Right cardiac atrium (tissue), 5 donors: Measurements from ENCODE around the gene NFKBIZ. TPM values are rescaled to one million over a fixed set of nuclear protein-coding genes. Genes with fewer than 3 reads are reported as not detected.
"Not testable (repeated sequence)": the region's sequence is repeated elsewhere in the genome, so short reads cannot be mapped to it uniquely, and the experiment has no call there.

Source experiments
- ATAC-seq, 2 donors: fragments of 200-7000 bp; cut with Tn5 transposase; one replicate each; pipeline versions ENCODE4 v1.8.0 to v1.9.1; 2020; ENCODE audit warnings: moderate library complexity in 2 of 2, mild to moderate bottlenecking in 1 of 2
- DNase-seq, 3 donors: peaks; one replicate each; pipeline ENCODE4 v3.0.0-alpha.2; 2020
- H3K27ac ChIP-seq: one replicate; pipeline ENCODE4 v1.5.1; 2013; ENCODE audit warnings: mild to moderate bottlenecking, low read length, control low read depth, moderate library complexity
- H3K27me3 ChIP-seq: one replicate; pipeline ENCODE4 v1.6.1; 2013; ENCODE audit not compliant: control insufficient read depth, insufficient read depth
- H3K4me1 ChIP-seq: one replicate; pipeline ENCODE4 v1.6.1; 2013; ENCODE audit warnings: low read length; ENCODE audit not compliant: control insufficient read depth, insufficient read depth
- H3K4me3 ChIP-seq: one replicate; pipeline ENCODE4 v1.5.1; 2013; ENCODE audit warnings: low read length, control low read depth
- H3K9me3 ChIP-seq: one replicate; pipeline ENCODE4 v1.6.1; 2013; ENCODE audit warnings: low read length; ENCODE audit not compliant: control insufficient read depth
- WGBS: extraction: QIAGEN DNeasy Blood & Tissue Kit; methylation state at CpG from one replicate; pipeline ENCODE4 v1.1.7; 2013; 5-methylcytosine and 5-hydroxymethylcytosine counted together
- intact Hi-C, 4 donors: fragments of 100-400 bp; cut with DNase I; formaldehyde crosslinking; loops; one replicate each; pipeline versions ENCODE4 v1.11.0 to v1.14.0; 2022 to 2023
- polyA plus RNA-seq: library from polyadenylated mRNA; stranded (reverse); fragments of 200-250 nt; gene quantifications from one replicate; pipeline ENCODE4 v1.2.3, GENCODE V29; 2013
- total RNA-seq, 4 donors: library from RNA; stranded (reverse); fragmentation: NEBNext Ultra II Directional; extraction: Animal tissue kit (Norgen Biotek cat#: 25700); gene quantifications; one replicate each; pipeline ENCODE4 v1.2.1, GENCODE V29; 2021
- donor health status: healthy with polysubstance abuse.
- donor health status: DM: no; HTN: yes; CAD: no.
- donor health status: DM: no; HTN: no; CAD: no.
- donor health status: DM: no; HTN: yes; CAD: no; lungs with severe emphysema.
- donor health status: DM: yes; HTN: yes; CAD: no.

The NFKBIZ gene
- total and polyA plus RNA-seq, 5 donors: 9.5 to 28.4 (median 18.5) TPM

- Histone ChIP-seq H3K4me1 (peaks cover 2% of the 10 kb centered on the region), H3K27ac (no peak overlapping the region), H3K4me3 (no peak overlapping the region), H3K27me3 (no peaks in the 10 kb centered on the region), H3K9me3 (no peaks in the 10 kb centered on the region)
- 85% methylated on average over 3 of the region's 3 CpGs for WGBS
- ATAC-seq: peak; percentile 25 to 41
- intact Hi-C loops: no loop called here
- no peak for DNase-seq
These were observed 13.3 kb downstream of the NFKBIZ start for GRCh38 chr3:101862416-101863165.

- intact Hi-C loops: not testable (repeated sequence)
- 95% methylated on average over 7 of the region's 7 CpGs for WGBS
These were observed 15.6 kb downstream of the NFKBIZ start for GRCh38 chr3:101864926-101865325.

GRCh38 chr3:101865751-101866509, 16.6 kb downstream of the NFKBIZ start:
- intact Hi-C loops: no loop called here
- no peak for DNase-seq
- Histone ChIP-seq H3K9me3 (no peaks in the 10 kb centered on the region), H3K27ac (no peak overlapping the region), H3K4me1 (peaks cover 8% of the 10 kb centered on the region), H3K27me3 (no peaks in the 10 kb centered on the region), H3K4me3 (no peak overlapping the region)
- WGBS: 64% methylated on average over 5 of the region's 5 CpGs
- no peak for ATAC-seq

More at GRCh38 chr3:101864926-101865325, 15.6 kb downstream of the NFKBIZ start:
- not testable (repeated sequence) for H3K4me1 ChIP-seq, H3K27ac ChIP-seq, H3K9me3 ChIP-seq, ATAC-seq, H3K4me3 ChIP-seq, H3K27me3 ChIP-seq
- peak in 1 of 3 donors; percentile 38 for DNase-seq

GRCh38 chr3:101867511-101867910, 18.2 kb downstream of the NFKBIZ start:
- Histone ChIP-seq H3K4me1 (peaks cover 8% of the 10 kb centered on the region), H3K27me3 (no peaks in the 10 kb centered on the region), H3K4me3 (no peak overlapping the region), H3K9me3 (no peaks in the 10 kb centered on the region), H3K27ac (no peak overlapping the region)
- ATAC-seq (no peak), DNase-seq (no peak)
- intact Hi-C loops: no loop called here

GRCh38 chr3:101867996-101868395, 18.7 kb downstream of the NFKBIZ start:
- H3K27ac ChIP-seq: no peak overlapping the region
- 83% methylated on average over 2 of the region's 2 CpGs for WGBS
- peaks cover 8% of the 10 kb centered on the region for H3K4me1 ChIP-seq
- H3K4me3 ChIP-seq: no peak overlapping the region
- no peaks in the 10 kb centered on the region for H3K9me3 ChIP-seq
- DNase-seq (no peak), ATAC-seq (no peak)
- no peaks in the 10 kb centered on the region for H3K27me3 ChIP-seq
- intact Hi-C loops: no loop called here

GRCh38 chr3:101868534-101869464, 19.5 kb downstream of the NFKBIZ start:
- Histone ChIP-seq H3K27ac (no peak overlapping the region), H3K4me1 (peaks cover 8% of the 10 kb centered on the region), H3K4me3 (no peak overlapping the region), H3K27me3 (no peaks in the 10 kb centered on the region), H3K9me3 (no peaks in the 10 kb centered on the region)
- intact Hi-C loops: no loop called here
- WGBS: 64% methylated on average over 12 of the region's 12 CpGs
- ATAC-seq: peak; percentile 92 to 98
- peak; percentile 69 to 86 (median 70) for DNase-seq

- no peaks in the 10 kb centered on the region for H3K9me3 ChIP-seq
- no peak for DNase-seq
- WGBS: 93% methylated on average over 5 of the region's 5 CpGs
- H3K4me1 ChIP-seq: peaks cover 8% of the 10 kb centered on the region
- H3K27me3 ChIP-seq: no peaks in the 10 kb centered on the region
- intact Hi-C loops: no loop called here
- ATAC-seq: no peak
- no peak overlapping the region for H3K4me3 ChIP-seq
- no peak overlapping the region for H3K27ac ChIP-seq
These were observed 20.8 kb downstream of the NFKBIZ start for GRCh38 chr3:101870138-101870537.

- no peaks in the 10 kb centered on the region for H3K9me3 ChIP-seq
- H3K27me3 ChIP-seq: no peaks in the 10 kb centered on the region
- peaks cover 2% of the 10 kb centered on the region for H3K4me1 ChIP-seq
- H3K4me3 ChIP-seq: no peak overlapping the region
- ATAC-seq: no peak
- no peak for DNase-seq
- H3K27ac ChIP-seq: no peak overlapping the region
- WGBS: 78% methylated on average over 2 of the region's 2 CpGs
- intact Hi-C loops: no loop called here
These were observed 24.3 kb downstream of the NFKBIZ start for GRCh38 chr3:101873619-101874018.

- intact Hi-C loops: no loop called here
- H3K27me3 ChIP-seq: no peaks in the 10 kb centered on the region
- no peaks in the 10 kb centered on the region for H3K4me1 ChIP-seq
- no peaks in the 10 kb centered on the region for H3K9me3 ChIP-seq
- WGBS: 81% methylated on average over 8 of the region's 8 CpGs
- no peak for DNase-seq
- no peak overlapping the region for H3K27ac ChIP-seq
- ATAC-seq: no peak
- H3K4me3 ChIP-seq: no peak overlapping the region
These were observed 26.8 kb downstream of the NFKBIZ start for GRCh38 chr3:101876142-101876541.

GRCh38 chr3:101878589-101878988, 29.3 kb downstream of the NFKBIZ start:
- intact Hi-C loops: no loop called here
- no peak overlapping the region for H3K27ac ChIP-seq
- 88% methylated on average over 2 of the region's 2 CpGs for WGBS
- H3K4me3 ChIP-seq: no peak overlapping the region
- H3K9me3 ChIP-seq: no peaks in the 10 kb centered on the region
- DNase-seq: no peak
- no peaks in the 10 kb centered on the region for H3K27me3 ChIP-seq
- H3K4me1 ChIP-seq: no peaks in the 10 kb centered on the region
- ATAC-seq: no peak

GRCh38 chr3:101879102-101879501, 29.8 kb downstream of the NFKBIZ start:
- no peak for DNase-seq
- no peak overlapping the region for H3K27ac ChIP-seq
- no peaks in the 10 kb centered on the region for H3K4me1 ChIP-seq
- WGBS: 93% methylated on average over 2 of the region's 2 CpGs
- no peaks in the 10 kb centered on the region for H3K27me3 ChIP-seq
- no peaks in the 10 kb centered on the region for H3K9me3 ChIP-seq
- intact Hi-C loops: no loop called here
- H3K4me3 ChIP-seq: no peak overlapping the region
- ATAC-seq: no peak
